ENCODE data around the gene MORC2. TPM values are rescaled to one million over a fixed set of nuclear protein-coding genes. Genes with fewer than 3 reads are reported as not detected.

Gene MORC2
- total RNA-seq, 4 donors from 2014 or later, result 20.2 to 31.2 (median 27.7) TPM

DNA sequence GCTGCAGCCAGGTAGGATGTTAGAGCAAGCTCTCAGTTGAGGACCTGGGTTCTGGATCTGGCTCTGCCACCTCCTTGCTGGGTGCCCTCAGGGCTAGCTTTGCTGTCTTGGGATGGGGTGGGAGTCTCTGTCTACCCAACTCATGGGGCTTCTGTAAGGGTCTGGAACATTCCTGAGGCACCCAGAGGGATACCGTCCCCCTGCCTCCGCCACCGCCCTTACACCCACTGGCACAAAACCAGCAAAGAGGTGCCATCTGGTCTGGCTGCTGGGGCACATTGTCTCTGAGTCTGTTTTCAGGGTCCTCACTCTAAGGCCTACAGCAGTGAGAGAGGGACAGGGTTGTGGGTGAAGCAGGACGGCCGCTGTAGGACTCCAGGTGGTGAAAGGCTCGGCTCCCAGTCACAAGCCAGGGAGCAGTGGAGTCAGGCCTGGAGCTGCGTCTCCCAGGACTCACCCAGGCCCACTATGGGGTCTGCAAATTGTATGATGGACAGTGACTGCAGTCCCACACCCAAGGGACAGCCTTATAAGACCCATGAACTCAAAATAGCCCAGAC, 84.9 kb downstream of the MORC2 start:
- TF ChIP-seq POLR2A (IDR thresholded peaks at IDR 0.05), result no peak
- TF ChIP-seq, protein P1, sequence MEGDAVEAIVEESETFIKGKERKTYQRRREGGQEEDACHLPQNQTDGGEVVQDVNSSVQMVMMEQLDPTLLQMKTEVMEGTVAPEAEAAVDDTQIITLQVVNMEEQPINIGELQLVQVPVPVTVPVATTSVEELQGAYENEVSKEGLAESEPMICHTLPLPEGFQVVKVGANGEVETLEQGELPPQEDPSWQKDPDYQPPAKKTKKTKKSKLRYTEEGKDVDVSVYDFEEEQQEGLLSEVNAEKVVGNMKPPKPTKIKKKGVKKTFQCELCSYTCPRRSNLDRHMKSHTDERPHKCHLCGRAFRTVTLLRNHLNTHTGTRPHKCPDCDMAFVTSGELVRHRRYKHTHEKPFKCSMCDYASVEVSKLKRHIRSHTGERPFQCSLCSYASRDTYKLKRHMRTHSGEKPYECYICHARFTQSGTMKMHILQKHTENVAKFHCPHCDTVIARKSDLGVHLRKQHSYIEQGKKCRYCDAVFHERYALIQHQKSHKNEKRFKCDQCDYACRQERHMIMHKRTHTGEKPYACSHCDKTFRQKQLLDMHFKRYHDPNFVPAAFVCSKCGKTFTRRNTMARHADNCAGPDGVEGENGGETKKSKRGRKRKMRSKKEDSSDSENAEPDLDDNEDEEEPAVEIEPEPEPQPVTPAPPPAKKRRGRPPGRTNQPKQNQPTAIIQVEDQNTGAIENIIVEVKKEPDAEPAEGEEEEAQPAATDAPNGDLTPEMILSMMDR (IDR thresholded peaks at IDR 0.05 in 4 of 5, conservative IDR thresholded peaks at IDR 0.05 in 1 of 5), result no peak
- H3K36me3 ChIP-seq, result no peaks in the 10 kb centered on the region
- ATAC-seq, result no peak
- no peaks in the 10 kb centered on the region for H3K9me3 ChIP-seq
- in situ Hi-C loops (cut with MboI; ENCODE audit: low sequenced_read_pairs in 4 of 4) (no loop called here), intact Hi-C loops (cut with DNase I; ENCODE audit: low total_unique reads) (no loop called here)
- H3K27me3 ChIP-seq, result no peaks in the 10 kb centered on the region
- no peak overlapping the region for H3K27ac ChIP-seq
- DNase-seq, result no peak
- no peak overlapping the region for H3K4me3 ChIP-seq
- H3K4me1 ChIP-seq, result no peaks in the 10 kb centered on the region

DNA sequence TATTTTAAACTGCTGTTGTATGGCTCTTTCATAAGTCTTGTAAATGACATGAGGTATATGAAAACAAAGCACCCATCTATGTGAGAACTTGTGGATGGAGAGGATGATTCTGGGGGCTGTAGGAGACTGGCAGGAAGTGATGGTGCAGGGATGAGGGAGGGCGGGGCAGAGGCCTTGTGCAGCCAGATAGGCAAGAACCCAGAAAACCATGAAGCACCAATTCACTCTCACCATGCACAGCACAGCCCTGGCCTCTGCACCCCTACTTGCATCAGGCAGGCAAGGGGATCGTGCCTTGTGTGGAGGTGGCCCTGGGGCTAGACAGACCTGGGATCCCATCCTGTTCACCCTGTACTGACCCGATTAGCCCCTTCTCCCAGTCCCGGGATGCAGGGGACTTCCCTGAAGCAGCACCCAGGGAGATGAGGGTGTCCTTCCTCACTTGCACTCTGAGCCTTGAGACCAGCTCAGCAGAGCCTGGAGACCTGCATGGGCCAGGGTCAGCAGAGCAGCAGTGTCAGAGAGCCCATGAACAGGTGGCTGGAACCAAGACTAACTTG, 85.5 kb downstream of the MORC2 start:
- ATAC-seq (no peak), DNase-seq (no peak)
- intact Hi-C loops (cut with DNase I; ENCODE audit: low total_unique reads) (no loop called here), in situ Hi-C loops (cut with MboI; ENCODE audit: low sequenced_read_pairs in 4 of 4) (no loop called here)
- H3K27me3 ChIP-seq, result no peaks in the 10 kb centered on the region
- H3K4me1 ChIP-seq, result no peaks in the 10 kb centered on the region
- TF ChIP-seq POLR2A (IDR thresholded peaks at IDR 0.05), result no peak
- TF ChIP-seq, protein P1 (IDR thresholded peaks at IDR 0.05 in 4 of 5, conservative IDR thresholded peaks at IDR 0.05 in 1 of 5), result no peak
- no peaks in the 10 kb centered on the region for H3K36me3 ChIP-seq
- H3K4me3 ChIP-seq, result no peak overlapping the region
- H3K27ac ChIP-seq, result no peak overlapping the region
- no peaks in the 10 kb centered on the region for H3K9me3 ChIP-seq

DNA sequence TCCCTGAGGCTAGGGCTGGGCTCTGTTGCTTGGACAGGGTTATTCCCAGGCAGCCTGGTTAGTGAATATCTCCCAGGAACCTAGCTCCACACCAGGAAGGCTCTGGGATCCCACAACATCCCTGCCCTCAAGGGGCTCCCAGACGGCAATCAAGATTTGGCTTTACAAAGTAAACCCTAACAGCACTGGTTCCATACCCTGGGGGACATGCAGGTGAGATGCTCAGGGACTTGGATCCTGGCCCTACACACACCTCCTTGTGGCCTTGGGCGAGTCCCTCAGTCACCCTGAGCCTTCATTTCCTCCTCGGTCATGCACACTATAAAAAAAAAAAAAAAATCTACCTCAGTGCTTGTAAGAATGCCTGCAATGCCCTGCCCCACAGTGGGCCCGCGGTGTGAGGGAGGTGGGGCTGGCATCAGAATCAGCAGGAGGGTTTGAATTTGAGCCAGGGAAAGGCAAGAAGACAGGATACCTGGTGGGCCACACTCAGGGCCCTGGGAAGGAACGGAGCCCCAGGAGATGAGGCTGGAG, 86.3 kb downstream of the MORC2 start:
- in situ Hi-C loops (cut with MboI; ENCODE audit: low sequenced_read_pairs in 4 of 4) (no loop called here), intact Hi-C loops (cut with DNase I; ENCODE audit: low total_unique reads) (no loop called here)
- no peak for DNase-seq
- Histone ChIP-seq H3K36me3 (no peaks in the 10 kb centered on the region), H3K27ac (no peak overlapping the region), H3K4me1 (peaks cover 1 to 4% of the 10 kb centered on the region in 2 donors), H3K4me3 (no peak overlapping the region), H3K9me3 (no peaks in the 10 kb centered on the region), H3K27me3 (no peaks in the 10 kb centered on the region)
- no peak for ATAC-seq
- TF ChIP-seq, protein P1 (IDR thresholded peaks at IDR 0.05 in 4 of 5, conservative IDR thresholded peaks at IDR 0.05 in 1 of 5), result no peak
- no peak for TF ChIP-seq POLR2A (IDR thresholded peaks at IDR 0.05)

DNA sequence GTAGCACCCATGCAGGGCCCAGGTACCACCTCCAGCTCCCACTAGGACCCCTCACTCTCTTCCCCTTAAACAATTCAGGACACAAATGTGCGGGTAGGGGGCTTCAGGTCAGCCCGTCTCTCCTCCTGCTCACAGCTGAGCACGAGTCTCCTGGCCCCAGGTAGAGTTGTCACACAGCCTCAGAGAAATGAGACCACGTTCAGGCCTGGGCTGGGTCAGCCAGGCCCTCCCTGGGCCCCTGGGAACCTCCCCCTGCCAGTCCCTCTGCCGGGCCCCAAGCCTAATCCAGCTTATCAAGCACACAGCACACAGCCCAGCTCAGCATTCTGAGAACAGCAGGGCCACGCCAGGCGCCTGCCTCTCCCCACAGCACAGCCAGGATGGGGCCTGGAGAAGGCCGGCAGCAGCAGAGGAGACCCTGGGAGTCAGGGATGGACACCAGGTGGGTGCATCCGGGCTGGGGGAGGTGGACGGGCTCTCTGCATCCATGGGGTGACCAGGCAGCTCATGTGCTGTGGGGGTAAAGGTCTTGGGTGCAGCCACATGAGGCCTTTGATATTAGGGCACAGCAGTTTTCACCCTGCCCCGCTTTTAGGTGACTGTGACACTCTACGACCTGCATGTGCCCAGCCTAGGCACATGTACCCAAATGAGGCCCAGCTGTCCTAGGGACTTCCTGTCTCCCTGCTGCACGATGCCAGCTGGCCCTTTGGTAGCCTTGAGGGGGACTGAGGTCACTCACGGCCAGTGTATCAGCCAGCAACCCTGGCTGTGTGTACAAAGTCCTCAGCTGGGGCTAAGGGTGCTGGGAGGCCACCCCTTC, 87.0 kb downstream of the MORC2 start:
- TF ChIP-seq, protein P1 (IDR thresholded peaks at IDR 0.05 in 4 of 5, conservative IDR thresholded peaks at IDR 0.05 in 1 of 5), result no peak
- TF ChIP-seq POLR2A (IDR thresholded peaks at IDR 0.05), result no peak
- Histone ChIP-seq H3K9me3 (no peaks in the 10 kb centered on the region), H3K36me3 (no peaks in the 10 kb centered on the region), H3K4me3 (no peak overlapping the region), H3K4me1 (peaks cover 8 to 11% of the 10 kb centered on the region in 2 donors), H3K27ac (no peak overlapping the region), H3K27me3 (no peaks in the 10 kb centered on the region)
- in situ Hi-C loops (cut with MboI; ENCODE audit: low sequenced_read_pairs in 4 of 4) (no loop called here), intact Hi-C loops (cut with DNase I; ENCODE audit: low total_unique reads) (no loop called here)
- DNase-seq (no peak), ATAC-seq (no peak)

Data from gastrocnemius medialis (tissue), 4 donors.